HG03565 (cell line): Measurements from ENCODE around the gene BMP10.

ENCODE experiments used
- ATAC-seq: cut with Tn5 transposase; IDR thresholded peaks from one replicate; pipeline ENCODE4 v1.9.1; 2021; ENCODE audit warnings: mild to moderate bottlenecking, moderate library complexity; ENCODE audit not compliant: unreplicated experiment

Gene BMP10

DNA sequence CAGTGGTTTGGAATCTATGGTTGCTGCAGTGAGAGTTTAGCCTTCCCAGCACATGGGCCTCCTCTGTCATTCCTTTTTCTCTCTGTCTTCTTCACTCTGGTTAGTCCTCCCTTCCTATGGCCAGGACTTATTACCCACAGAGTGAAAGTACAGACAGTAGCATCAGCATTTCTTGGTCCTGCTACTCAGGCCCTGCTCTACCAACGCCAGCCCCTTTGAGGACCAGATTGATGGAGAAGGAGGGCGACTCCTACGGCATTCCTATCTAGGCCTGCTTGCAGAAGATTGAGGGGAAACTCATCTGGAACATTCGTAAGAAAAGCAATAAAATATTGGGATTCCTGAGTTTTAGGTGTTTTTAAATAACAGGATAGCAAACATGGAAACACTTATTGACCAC, 43.5 kb downstream of the BMP10 start:
- no peak for ATAC-seq

DNA sequence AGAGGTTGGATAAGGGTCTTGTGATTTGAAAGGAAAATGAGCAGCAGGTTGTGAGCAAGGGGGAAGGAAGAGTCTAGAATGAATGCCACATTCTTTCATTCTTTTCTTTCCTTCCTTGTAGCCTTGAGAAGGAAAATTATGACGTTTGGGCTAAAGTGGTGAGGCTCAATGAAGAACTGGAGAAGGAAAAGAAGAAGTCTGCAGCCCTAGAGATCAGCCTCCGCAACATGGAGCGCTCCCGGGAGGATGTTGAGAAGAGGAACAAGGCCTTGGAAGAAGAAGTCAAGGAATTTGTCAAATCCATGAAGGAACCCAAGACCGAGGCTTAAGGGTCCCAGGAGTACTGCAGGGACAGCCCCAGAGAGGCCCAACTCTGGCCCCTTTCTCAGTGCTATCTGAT, 45.3 kb downstream of the BMP10 start:
- no peak for ATAC-seq

DNA sequence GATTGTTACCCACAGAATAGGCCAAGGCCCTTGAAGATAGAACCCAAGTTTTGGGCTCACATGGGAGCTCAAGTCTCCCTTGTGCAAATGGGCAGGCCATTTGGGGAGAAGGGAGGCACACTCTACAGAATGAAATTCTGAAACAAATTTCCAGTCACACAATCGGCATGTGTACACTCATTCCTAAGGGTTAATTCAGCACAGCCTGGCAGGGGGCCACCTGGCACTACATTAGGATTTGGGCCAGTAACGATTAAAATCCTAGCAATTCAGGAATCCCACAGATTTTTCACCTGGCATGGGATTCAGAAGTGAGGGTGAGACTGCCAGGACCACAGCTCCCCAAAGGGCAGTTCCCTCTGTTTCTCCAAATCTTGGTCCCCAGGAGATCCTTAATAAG, 46.4 kb downstream of the BMP10 start:
- ATAC-seq: no peak

DNA sequence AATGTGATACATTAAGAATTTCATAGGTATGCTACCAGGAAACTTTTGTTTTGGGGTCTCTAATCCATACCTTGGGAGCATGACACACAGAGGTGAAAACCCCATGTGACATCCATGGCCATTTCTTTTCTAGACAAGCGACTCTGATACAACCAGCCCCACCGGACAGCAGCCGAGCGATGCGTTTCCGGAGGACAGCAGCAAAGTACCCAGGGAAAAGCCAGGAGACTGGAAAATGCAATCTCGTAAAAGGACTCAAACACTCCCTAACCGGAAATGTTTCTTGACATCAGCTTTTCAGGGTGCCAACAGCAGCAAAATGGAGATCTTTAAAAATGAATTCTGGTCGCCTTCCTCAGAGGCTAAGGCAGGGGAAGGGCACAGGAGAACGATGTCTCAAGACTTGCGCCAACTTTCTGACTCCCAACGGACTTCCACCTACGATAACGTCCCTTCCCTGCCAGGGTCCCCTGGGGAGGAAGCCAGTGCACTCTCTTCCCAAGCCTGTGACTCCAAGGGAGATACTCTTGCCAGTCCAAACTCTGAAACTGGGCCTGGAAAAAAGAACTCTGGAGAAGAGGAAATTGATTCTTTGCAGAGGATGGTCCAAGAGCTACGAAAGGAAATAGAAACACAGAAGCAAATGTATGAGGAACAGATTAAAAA, 48.9 kb downstream of the BMP10 start:
- no peak for ATAC-seq

DNA sequence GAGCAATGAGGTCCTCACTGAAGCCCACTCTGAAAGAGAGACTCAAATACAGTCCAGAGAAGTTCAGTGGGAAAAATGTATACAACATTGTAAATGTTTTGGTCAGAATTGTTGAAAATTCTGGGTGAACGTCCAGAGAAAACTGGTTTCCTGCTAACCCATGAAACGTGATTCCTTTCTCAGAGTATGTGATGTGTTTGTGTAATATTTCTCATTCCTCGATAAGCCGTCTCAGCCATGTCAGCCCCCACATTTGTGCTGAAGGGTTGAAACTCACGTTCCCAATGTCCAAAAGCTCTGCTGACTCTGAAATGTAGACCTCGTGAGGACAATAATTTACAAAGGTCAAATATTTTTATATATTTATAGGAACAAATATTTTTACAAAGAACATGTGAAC, 51.6 kb downstream of the BMP10 start:
- no peak for ATAC-seq

DNA sequence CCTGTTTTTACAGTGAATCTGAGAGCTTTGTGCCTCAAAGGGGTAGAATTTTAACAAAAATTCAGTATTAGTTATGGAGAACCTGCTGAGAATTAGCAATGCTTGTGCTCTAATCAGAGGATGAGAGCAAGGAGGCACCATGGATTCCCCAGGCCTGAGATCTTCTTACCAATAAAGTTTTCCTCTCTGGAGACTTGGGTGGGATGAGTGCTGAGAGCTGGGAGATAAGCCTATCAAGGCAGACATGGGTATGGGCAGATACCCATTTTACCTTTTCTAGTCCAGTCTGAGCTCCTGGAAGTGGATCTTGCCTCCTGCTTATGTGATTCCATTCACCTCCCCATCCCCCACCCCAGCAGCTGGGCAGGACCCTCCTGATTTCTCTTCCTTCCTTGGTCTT, 53.9 kb downstream of the BMP10 start:
- ATAC-seq: no peak
